ENCODE results near the gene IBA57. TPM values are rescaled to one million over a fixed set of nuclear protein-coding genes. Genes with fewer than 3 reads are reported as not detected.
"Not testable (repeated sequence)": the region's sequence is repeated elsewhere in the genome, so short reads cannot be mapped to it uniquely, and the experiment has no call there.

The IBA57 gene
- total and polyA plus RNA-seq, 2 donors, result 1.7 to 4.2 TPM

DNA sequence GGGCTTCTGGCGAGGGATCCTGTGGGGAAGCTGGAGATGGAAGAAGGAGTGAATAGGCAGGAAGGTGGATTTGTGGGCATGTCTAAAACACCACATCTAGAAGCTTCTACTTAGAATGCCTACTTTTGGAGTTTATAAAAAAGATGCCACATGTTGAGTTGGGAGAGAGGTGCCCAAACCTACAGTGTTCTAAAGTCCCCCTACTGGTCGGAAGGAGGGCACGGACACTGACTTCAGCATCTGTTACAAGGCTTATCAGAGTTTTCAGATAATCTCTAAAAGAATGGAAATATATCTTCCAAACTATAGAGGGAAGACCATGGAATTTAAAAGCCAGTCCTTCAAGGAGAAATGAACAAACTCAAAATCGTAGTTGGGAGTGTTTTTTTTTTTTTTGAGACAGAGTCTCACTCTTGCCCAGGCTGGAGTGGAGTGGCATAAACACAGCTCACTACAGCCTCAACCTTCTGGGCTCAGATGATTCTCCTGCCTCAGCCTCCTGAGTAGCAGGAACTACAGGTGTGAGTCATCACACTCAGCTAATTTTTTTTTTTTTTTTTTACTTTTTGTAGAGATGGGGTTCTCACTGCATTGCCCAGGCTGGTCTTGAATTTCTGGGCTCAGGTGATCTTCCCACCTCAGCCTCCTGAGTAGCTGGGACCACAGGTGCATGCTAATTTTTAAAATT is 14.8 kb downstream of the IBA57 start:
- H3K27me3 ChIP-seq (ENCODE audit: control insufficient read depth in 2 of 2, insufficient read depth in 1 of 2, low read length in 1 of 2), result no peaks in the 10 kb centered on the region
- H3K4me1 ChIP-seq (ENCODE audit: control insufficient read depth in 2 of 2, insufficient read depth in 2 of 2, low read length in 2 of 2), result no peaks in the 10 kb centered on the region
- 94% methylated on average over 4 of the region's 4 CpGs for WGBS
- H3K36me3 ChIP-seq (ENCODE audit: control insufficient read depth in 2 of 2, insufficient read depth in 2 of 2, low read length in 1 of 2), result peaks cover 0 to 6% of the 10 kb centered on the region in 2 donors
- no peaks in the 10 kb centered on the region for H3K9me3 ChIP-seq (ENCODE audit: control insufficient read depth in 2 of 2, insufficient read depth in 1 of 2, low read length in 1 of 2)
- no peak overlapping the region for H3K27ac ChIP-seq (ENCODE audit: low read depth in 1 of 2, low read length in 1 of 2)
- no peak overlapping the region for H3K4me3 ChIP-seq (ENCODE audit: low read length in 2 of 2)
- no peak for DNase-seq (ENCODE audit: low read depth in 6 of 9, low spot score in 9 of 9)

DNA sequence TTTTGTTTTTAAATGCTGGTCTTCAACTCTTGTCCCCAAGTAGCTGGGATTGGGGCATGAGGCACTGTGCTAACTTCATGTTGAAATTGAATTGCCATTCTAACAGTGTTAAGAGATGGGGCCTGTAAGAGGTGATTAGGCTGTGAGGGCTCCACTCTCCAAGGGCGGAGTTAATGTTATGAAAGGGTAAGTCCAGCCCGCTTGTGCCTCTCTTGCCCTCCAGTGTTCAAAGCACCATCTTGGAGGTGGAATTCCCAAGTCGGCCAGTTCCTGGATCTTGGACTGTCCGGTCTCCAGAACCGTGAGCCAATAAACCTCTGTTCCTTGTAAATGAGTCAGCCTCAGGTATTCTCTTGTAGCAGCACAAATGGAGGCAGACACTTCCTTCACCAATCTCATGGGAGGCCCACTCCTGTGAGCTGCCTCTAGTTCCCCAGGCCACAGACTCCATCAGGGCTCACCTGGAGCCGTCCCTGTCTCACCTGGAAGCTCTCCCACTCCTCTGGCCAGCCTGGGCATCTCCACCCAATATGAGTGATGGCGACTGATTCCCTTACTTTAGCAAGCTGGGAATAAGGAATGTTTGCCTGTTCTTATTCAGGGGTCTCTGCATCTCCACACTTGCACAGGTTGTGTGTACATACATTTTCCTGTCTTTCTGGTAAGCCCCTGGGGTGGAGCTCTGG is 15.5 kb downstream of the IBA57 start:
- WGBS, result 98% methylated on average over 7 of the region's 7 CpGs
- DNase-seq (ENCODE audit: low read depth in 6 of 9, low spot score in 9 of 9), result no peak
- H3K36me3 ChIP-seq (ENCODE audit: control insufficient read depth in 2 of 2, insufficient read depth in 2 of 2, low read length in 1 of 2), result no peaks in the 10 kb centered on the region
- no peak overlapping the region for H3K4me3 ChIP-seq (ENCODE audit: low read length in 2 of 2)
- H3K9me3 ChIP-seq (ENCODE audit: control insufficient read depth in 2 of 2, insufficient read depth in 1 of 2, low read length in 1 of 2), result no peaks in the 10 kb centered on the region
- no peaks in the 10 kb centered on the region for H3K27me3 ChIP-seq (ENCODE audit: control insufficient read depth in 2 of 2, insufficient read depth in 1 of 2, low read length in 1 of 2)
- H3K4me1 ChIP-seq (ENCODE audit: control insufficient read depth in 2 of 2, insufficient read depth in 2 of 2, low read length in 2 of 2), result no peaks in the 10 kb centered on the region
- H3K27ac ChIP-seq (ENCODE audit: low read depth in 1 of 2, low read length in 1 of 2), result no peak overlapping the region

DNA sequence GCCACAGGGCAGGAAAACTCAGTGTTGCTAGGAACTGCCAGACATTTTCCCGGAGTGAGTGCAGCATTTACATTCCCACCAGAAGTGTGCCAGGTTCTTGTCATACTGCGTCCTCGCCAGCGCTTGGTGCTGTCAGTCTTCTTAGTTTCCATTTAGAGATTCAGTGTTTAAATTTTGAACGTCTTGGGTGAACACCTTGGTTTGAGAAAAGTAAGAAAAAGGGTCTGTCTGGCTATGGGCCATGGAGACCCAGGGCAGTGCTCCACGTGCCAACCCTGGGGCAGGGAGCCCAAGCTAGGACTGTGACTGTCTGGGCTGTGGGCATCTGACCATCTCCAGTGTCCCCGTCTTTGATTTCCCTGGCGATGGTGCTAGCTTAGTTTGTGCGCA is 16.0 kb downstream of the IBA57 start:
- Histone ChIP-seq H3K36me3 (ENCODE audit: control insufficient read depth in 2 of 2, insufficient read depth in 2 of 2, low read length in 1 of 2) (no peaks in the 10 kb centered on the region), H3K27me3 (ENCODE audit: control insufficient read depth in 2 of 2, insufficient read depth in 1 of 2, low read length in 1 of 2) (no peaks in the 10 kb centered on the region), H3K4me1 (ENCODE audit: control insufficient read depth in 2 of 2, insufficient read depth in 2 of 2, low read length in 2 of 2) (no peaks in the 10 kb centered on the region), H3K4me3 (ENCODE audit: low read length in 2 of 2) (no peak overlapping the region), H3K9me3 (ENCODE audit: control insufficient read depth in 2 of 2, insufficient read depth in 1 of 2, low read length in 1 of 2) (no peaks in the 10 kb centered on the region), H3K27ac (ENCODE audit: low read depth in 1 of 2, low read length in 1 of 2) (no peak overlapping the region)
- 97% methylated on average over 9 of the region's 9 CpGs for WGBS
- DNase-seq (ENCODE audit: low read depth in 6 of 9, low spot score in 9 of 9), result no peak

DNA sequence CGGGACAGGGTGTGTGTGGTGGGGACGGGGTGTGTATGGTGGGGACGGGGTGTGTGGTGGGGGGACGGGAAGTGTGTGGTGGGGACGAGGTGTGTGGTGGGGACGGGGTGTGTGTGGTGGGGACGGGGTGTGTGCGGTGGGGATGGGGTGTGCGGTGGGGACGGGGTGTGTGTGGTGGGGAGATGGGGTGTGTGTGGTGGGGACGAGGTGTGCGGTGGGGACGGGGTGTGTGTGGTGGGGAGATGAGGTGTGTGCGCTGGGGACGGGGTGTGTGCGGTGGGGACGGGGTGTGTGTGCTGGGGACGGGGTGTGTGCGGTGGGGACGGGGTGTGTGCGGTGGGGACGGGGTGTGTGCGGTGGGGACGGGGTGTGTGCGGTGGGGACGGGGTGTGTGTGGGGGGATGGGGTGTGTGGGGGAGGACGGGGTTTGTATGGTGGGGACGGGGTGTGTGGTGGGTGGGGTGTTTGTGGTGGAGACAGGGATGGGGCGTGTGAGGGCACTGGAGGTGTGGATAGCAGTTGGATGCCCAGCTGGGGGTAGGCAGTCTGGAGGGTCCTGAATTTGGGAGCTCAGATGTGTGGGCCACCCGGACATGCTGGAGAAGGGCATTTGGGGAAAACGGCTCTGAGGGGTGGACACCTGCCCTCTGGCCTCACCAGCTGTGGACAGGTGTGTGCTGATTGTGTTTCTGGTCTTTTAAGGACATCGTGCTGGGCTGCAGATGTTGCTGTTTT is 16.9 kb downstream of the IBA57 start:
- 89% methylated on average over 32 of the region's 32 CpGs for WGBS
- Histone ChIP-seq H3K4me3 (ENCODE audit: low read length in 2 of 2) (no peak overlapping the region), H3K27ac (ENCODE audit: low read depth in 1 of 2, low read length in 1 of 2) (no peak overlapping the region), H3K36me3 (ENCODE audit: control insufficient read depth in 2 of 2, insufficient read depth in 2 of 2, low read length in 1 of 2) (no peaks in the 10 kb centered on the region), H3K9me3 (ENCODE audit: control insufficient read depth in 2 of 2, insufficient read depth in 1 of 2, low read length in 1 of 2) (no peaks in the 10 kb centered on the region), H3K4me1 (ENCODE audit: control insufficient read depth in 2 of 2, insufficient read depth in 2 of 2, low read length in 2 of 2) (no peaks in the 10 kb centered on the region), H3K27me3 (ENCODE audit: control insufficient read depth in 2 of 2, insufficient read depth in 1 of 2, low read length in 1 of 2) (no peaks in the 10 kb centered on the region)
- no peak for DNase-seq (ENCODE audit: low read depth in 6 of 9, low spot score in 9 of 9)

DNA sequence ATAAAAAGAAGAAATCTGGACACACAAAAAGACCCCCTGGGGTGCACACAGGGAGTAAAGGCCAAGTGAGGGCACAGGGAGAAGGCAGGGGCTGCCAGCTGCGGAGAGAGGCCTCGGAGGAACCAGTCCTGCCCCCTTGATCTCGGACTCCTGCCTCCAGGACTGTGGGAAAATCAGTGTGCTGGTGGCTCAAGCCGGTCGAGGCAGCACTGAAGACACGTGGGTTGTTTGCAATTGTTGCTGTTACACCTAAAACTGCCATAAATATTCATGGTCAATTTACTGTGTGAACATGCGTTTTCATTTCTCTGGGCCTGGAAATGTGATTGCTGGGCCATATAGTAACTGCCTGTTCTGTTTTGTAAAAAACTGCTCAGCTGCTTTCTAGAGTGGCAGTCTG is 18.5 kb downstream of the IBA57 start:
- Histone ChIP-seq H3K9me3 (ENCODE audit: control insufficient read depth in 2 of 2, insufficient read depth in 1 of 2, low read length in 1 of 2) (no peaks in the 10 kb centered on the region), H3K4me3 (ENCODE audit: low read length in 2 of 2) (no peak overlapping the region), H3K4me1 (ENCODE audit: control insufficient read depth in 2 of 2, insufficient read depth in 2 of 2, low read length in 2 of 2) (no peaks in the 10 kb centered on the region), H3K27me3 (ENCODE audit: control insufficient read depth in 2 of 2, insufficient read depth in 1 of 2, low read length in 1 of 2) (no peaks in the 10 kb centered on the region), H3K36me3 (ENCODE audit: control insufficient read depth in 2 of 2, insufficient read depth in 2 of 2, low read length in 1 of 2) (no peaks in the 10 kb centered on the region), H3K27ac (ENCODE audit: low read depth in 1 of 2, low read length in 1 of 2) (no peak overlapping the region)
- DNase-seq (ENCODE audit: low read depth in 6 of 9, low spot score in 9 of 9), result no peak
- WGBS, result 97% methylated on average over 7 of the region's 7 CpGs

DNA sequence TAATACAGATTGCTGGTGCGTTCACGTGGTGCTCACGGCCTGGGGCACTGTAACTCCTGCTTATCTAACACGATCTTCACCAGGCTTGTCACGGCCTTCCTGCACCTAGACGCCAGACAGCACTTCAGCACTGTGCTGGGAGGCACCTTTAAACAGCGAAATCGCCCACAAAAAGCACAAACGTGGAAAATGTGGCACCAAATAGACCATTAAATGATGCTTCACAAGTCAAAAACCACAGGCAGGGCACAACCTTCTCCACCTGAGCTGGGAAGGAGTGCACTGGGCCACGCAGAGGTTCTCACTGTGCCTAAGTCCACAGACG is 20.0 kb downstream of the IBA57 start:
- no peak for DNase-seq (ENCODE audit: low read depth in 6 of 9, low spot score in 9 of 9)
- Histone ChIP-seq H3K4me1 (ENCODE audit: control insufficient read depth in 2 of 2, insufficient read depth in 2 of 2, low read length in 2 of 2) (no peaks in the 10 kb centered on the region), H3K4me3 (ENCODE audit: low read length in 2 of 2) (no peak overlapping the region), H3K9me3 (ENCODE audit: control insufficient read depth in 2 of 2, insufficient read depth in 1 of 2, low read length in 1 of 2) (no peaks in the 10 kb centered on the region), H3K27ac (ENCODE audit: low read depth in 1 of 2, low read length in 1 of 2) (no peak overlapping the region), H3K36me3 (ENCODE audit: control insufficient read depth in 2 of 2, insufficient read depth in 2 of 2, low read length in 1 of 2) (no peaks in the 10 kb centered on the region), H3K27me3 (ENCODE audit: control insufficient read depth in 2 of 2, insufficient read depth in 1 of 2, low read length in 1 of 2) (no peaks in the 10 kb centered on the region)
- WGBS, result 91% methylated on average over 11 of the region's 11 CpGs

DNA sequence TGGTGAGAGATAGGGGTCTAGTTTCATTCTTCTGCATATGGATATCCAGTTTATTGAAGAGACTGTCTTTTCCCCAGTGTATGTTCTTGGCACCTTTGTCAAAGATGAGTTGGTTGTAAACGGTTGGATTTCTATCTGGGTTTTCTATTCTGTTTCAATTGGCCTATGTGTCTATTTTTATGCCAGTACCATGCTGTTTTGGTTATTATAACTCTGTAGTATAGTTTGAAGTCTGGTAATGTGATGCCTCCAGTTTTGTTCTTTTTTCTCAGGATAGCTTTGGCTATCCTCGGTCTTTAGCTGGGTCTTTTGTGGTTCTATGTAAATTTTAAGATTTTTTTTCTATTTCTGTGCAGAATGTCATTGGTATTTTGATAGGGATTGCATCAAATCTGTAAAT is 22.6 kb downstream of the IBA57 start:
- H3K4me1 ChIP-seq (ENCODE audit: control insufficient read depth in 2 of 2, insufficient read depth in 2 of 2, low read length in 2 of 2); H3K36me3 ChIP-seq (ENCODE audit: control insufficient read depth in 2 of 2, insufficient read depth in 2 of 2, low read length in 1 of 2); H3K27ac ChIP-seq (ENCODE audit: low read depth in 1 of 2, low read length in 1 of 2); DNase-seq (ENCODE audit: low read depth in 6 of 9, low spot score in 9 of 9); H3K9me3 ChIP-seq (ENCODE audit: control insufficient read depth in 2 of 2, insufficient read depth in 1 of 2, low read length in 1 of 2); H3K4me3 ChIP-seq (ENCODE audit: low read length in 2 of 2); H3K27me3 ChIP-seq (ENCODE audit: control insufficient read depth in 2 of 2, insufficient read depth in 1 of 2, low read length in 1 of 2): not testable (repeated sequence)
- WGBS, result 95% methylated on average over 2 of the region's 2 CpGs

DNA sequence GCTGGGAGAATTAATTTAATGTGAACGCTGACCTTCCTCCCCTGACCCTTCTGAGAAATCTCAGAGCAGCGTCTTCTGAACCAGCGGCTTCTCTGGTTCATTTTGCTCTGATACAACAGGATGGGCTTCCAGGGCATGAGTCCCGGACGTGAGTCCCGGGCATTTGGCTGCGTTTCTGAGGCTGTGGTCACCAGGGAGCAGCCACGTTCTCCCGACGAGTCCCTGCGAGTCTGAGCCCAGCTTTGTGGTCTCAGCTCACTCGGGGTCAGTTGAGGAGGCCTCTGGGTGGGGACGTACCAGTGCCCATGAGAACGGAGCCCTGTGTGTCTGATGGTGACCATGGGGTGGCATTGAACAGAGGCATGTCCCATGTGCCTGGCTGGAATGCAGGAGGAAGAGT is 24.6 kb downstream of the IBA57 start:
- Histone ChIP-seq H3K36me3 (ENCODE audit: control insufficient read depth in 2 of 2, insufficient read depth in 2 of 2, low read length in 1 of 2) (no peaks in the 10 kb centered on the region), H3K9me3 (ENCODE audit: control insufficient read depth in 2 of 2, insufficient read depth in 1 of 2, low read length in 1 of 2) (no peaks in the 10 kb centered on the region), H3K4me1 (ENCODE audit: control insufficient read depth in 2 of 2, insufficient read depth in 2 of 2, low read length in 2 of 2) (no peaks in the 10 kb centered on the region), H3K4me3 (ENCODE audit: low read length in 2 of 2) (no peak overlapping the region), H3K27me3 (ENCODE audit: control insufficient read depth in 2 of 2, insufficient read depth in 1 of 2, low read length in 1 of 2) (no peaks in the 10 kb centered on the region), H3K27ac (ENCODE audit: low read depth in 1 of 2, low read length in 1 of 2) (no peak overlapping the region)
- no peak for DNase-seq (ENCODE audit: low read depth in 6 of 9, low spot score in 9 of 9)
- 97% methylated on average over 14 of the region's 14 CpGs for WGBS

DNA sequence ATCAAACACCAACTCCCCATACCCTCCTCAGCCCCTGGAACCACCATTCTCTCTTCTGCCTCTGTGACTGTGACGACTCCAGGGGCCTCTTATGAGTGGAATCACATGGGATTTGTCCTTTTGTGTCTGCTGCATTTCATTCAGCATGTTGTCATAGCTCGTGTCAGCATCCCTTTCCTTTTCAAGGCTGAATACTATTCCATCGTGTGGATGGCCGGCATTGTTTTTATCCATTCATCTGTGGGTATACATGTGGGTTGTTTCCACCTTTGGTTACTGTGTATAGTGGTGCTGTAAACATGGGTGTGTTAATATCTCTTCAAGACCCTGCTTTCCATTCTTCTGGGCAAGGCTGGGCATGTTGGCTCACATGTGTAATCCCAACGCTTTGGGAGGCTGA is 25.2 kb downstream of the IBA57 start:
- no peaks in the 10 kb centered on the region for H3K4me1 ChIP-seq (ENCODE audit: control insufficient read depth in 2 of 2, insufficient read depth in 2 of 2, low read length in 2 of 2)
- no peaks in the 10 kb centered on the region for H3K27me3 ChIP-seq (ENCODE audit: control insufficient read depth in 2 of 2, insufficient read depth in 1 of 2, low read length in 1 of 2)
- no peaks in the 10 kb centered on the region for H3K9me3 ChIP-seq (ENCODE audit: control insufficient read depth in 2 of 2, insufficient read depth in 1 of 2, low read length in 1 of 2)
- H3K36me3 ChIP-seq (ENCODE audit: control insufficient read depth in 2 of 2, insufficient read depth in 2 of 2, low read length in 1 of 2), result no peaks in the 10 kb centered on the region
- H3K27ac ChIP-seq (ENCODE audit: low read depth in 1 of 2, low read length in 1 of 2), result no peak overlapping the region
- H3K4me3 ChIP-seq (ENCODE audit: low read length in 2 of 2), result no peak overlapping the region
- 97% methylated on average over 5 of the region's 5 CpGs for WGBS
- no peak for DNase-seq (ENCODE audit: low read depth in 6 of 9, low spot score in 9 of 9)

Data from thymus (tissue), 11 donors.